ENCODE data around the gene OR7G1.

OR7G1 gene

GRCh38 chr19:9070066-9070465 is 45.5 kb downstream of the OR7G1 start:
- DNase-seq (ENCODE audit: low read depth): no peak
- TF ChIP-seq CTCF (IDR thresholded peaks at IDR 0.05; ENCODE audit: insufficient read depth, low read depth, low read length, missing control alignments): no peak
- H3K4me3 ChIP-seq (ENCODE audit: low read length): no peak overlapping the region

- DNase-seq (ENCODE audit: low read depth): no peak
- TF ChIP-seq CTCF (IDR thresholded peaks at IDR 0.05; ENCODE audit: insufficient read depth, low read depth, low read length, missing control alignments): no peak
- no peak overlapping the region for H3K4me3 ChIP-seq (ENCODE audit: low read length)
Observed at GRCh38 chr19:9065457-9066014, 50.0 kb downstream of the OR7G1 start.

Measured in epithelial cell of esophagus (primary cell).